ENCODE data around the gene HVCN1.

GRCh38 chr12:110657747-110658146 is 31.2 kb downstream of the HVCN1 start:
- TF ChIP-seq POLR2A (IDR thresholded peaks at IDR 0.05; ENCODE audit: low read length) (no peak), GATA1 (IDR thresholded peaks at IDR 0.05; ENCODE audit: low read depth, low read length) (no peak)

Data from erythroblast (primary cell).